Ishikawa (cell line): ENCODE measurements around the gene MYO15B.

Experiments
- CEBPB ChIP-seq: IDR thresholded peaks from 2 replicates; pipeline ENCODE4 v1.6.1; 2012
- CREB1 ChIP-seq: IDR thresholded peaks from 2 replicates; pipeline ENCODE4 v1.6.1; 2012; ENCODE audit warnings: low read depth
- EGR1 ChIP-seq: IDR thresholded peaks from 2 replicates; pipeline ENCODE4 v1.6.1; 2012
- EP300 ChIP-seq: IDR thresholded peaks from 2 replicates; pipeline ENCODE4 v1.6.1; 2012; ENCODE audit warnings: borderline replicate concordance
- FOXM1 ChIP-seq: IDR thresholded peaks from 2 replicates; pipeline ENCODE4 v1.6.1; 2012; ENCODE audit warnings: low read depth, borderline replicate concordance
- MAX ChIP-seq: IDR thresholded peaks from 2 replicates; pipeline ENCODE4 v1.6.1; 2012
- NFIC ChIP-seq: IDR thresholded peaks from 2 replicates; pipeline ENCODE4 v1.6.1; 2012
- RAD21 ChIP-seq: IDR thresholded peaks from 2 replicates; pipeline ENCODE4 v1.6.1; 2012; ENCODE audit warnings: low read depth
- REST ChIP-seq: IDR thresholded peaks from 2 replicates; pipeline ENCODE4 v1.6.1; 2012; ENCODE audit warnings: low read depth, mild to moderate bottlenecking
- TAF1 ChIP-seq: IDR thresholded peaks from 2 replicates; pipeline ENCODE4 v1.6.1; 2012; ENCODE audit warnings: low read depth, mild to moderate bottlenecking
- TCF12 ChIP-seq: IDR thresholded peaks from 2 replicates; pipeline ENCODE4 v1.6.1; 2012; ENCODE audit warnings: low read depth
- TEAD4 ChIP-seq: IDR thresholded peaks from 2 replicates; pipeline ENCODE4 v1.6.1; 2012
- USF1 ChIP-seq: IDR thresholded peaks from 2 replicates; pipeline ENCODE4 v1.6.1; 2012
- YY1 ChIP-seq: IDR thresholded peaks from 2 replicates; pipeline ENCODE4 v1.6.1; 2012; ENCODE audit warnings: low read depth
- ZBTB7A ChIP-seq: IDR thresholded peaks from 2 replicates; pipeline ENCODE4 v1.6.1; 2012; ENCODE audit warnings: low read depth

MYO15B gene

GRCh38 chr17:75667825-75668224, 80.2 kb downstream of the MYO15B start:
- TF ChIP-seq YY1 (no peak), CREB1 (no peak), NFIC (no peak), RAD21 (no peak), MAX (no peak), TCF12 (no peak), REST (no peak), TEAD4 (no peak), CEBPB (no peak), USF1 (no peak), TAF1 (no peak)

- no peak for TF ChIP-seq YY1
- TF ChIP-seq EGR1, result no peak
- no peak for TF ChIP-seq TEAD4
- no peak for TF ChIP-seq REST
- peak; percentile 71 for TF ChIP-seq NFIC
- TF ChIP-seq EP300, result no peak
- TF ChIP-seq CEBPB, result no peak
These were observed 80.9 kb downstream of the MYO15B start for GRCh38 chr17:75668489-75668888.

- no peak for TF ChIP-seq FOXM1
- no peak for TF ChIP-seq USF1
These were observed 83.3 kb downstream of the MYO15B start for GRCh38 chr17:75670868-75671267.

GRCh38 chr17:75672011-75672410, 84.4 kb downstream of the MYO15B start:
- TF ChIP-seq NFIC (no peak), CEBPB (no peak), YY1 (no peak), RAD21 (no peak), EP300 (no peak), ZBTB7A (no peak), FOXM1 (no peak), EGR1 (no peak), CREB1 (no peak), USF1 (no peak), MAX (no peak), TAF1 (no peak), REST (no peak), TCF12 (no peak), TEAD4 (no peak)

- TF ChIP-seq CEBPB, result no peak
- no peak for TF ChIP-seq REST
- TF ChIP-seq USF1, result no peak
- no peak for TF ChIP-seq TCF12
- no peak for TF ChIP-seq EGR1
- no peak for TF ChIP-seq YY1
- no peak for TF ChIP-seq MAX
- TF ChIP-seq RAD21, result no peak
- no peak for TF ChIP-seq ZBTB7A
These were observed 85.9 kb downstream of the MYO15B start for GRCh38 chr17:75673487-75673886.
